ENCODE measurements around the gene PTPRK. TPM values are rescaled to one million over a fixed set of nuclear protein-coding genes. Genes with fewer than 3 reads are reported as not detected.

Gene PTPRK
- total and polyA plus RNA-seq, 2 of the 13 experiments (the other 11 are each of a cell fraction or from before 2014, with no cell fraction given): 43.6 to 98.3 TPM

GRCh38 chr6:127971945-127972391 is 548.4 kb downstream of the PTPRK start:
- no peaks in the 10 kb centered on the region for H3K79me2 ChIP-seq (ENCODE audit: insufficient read depth, low read length)
- no peak overlapping the region for H3K27ac ChIP-seq (ENCODE audit: extremely low read length, insufficient read depth, low read length)
- no peak overlapping the region for H3K4me2 ChIP-seq (ENCODE audit: low read depth, low read length)
- POLR2A ChIA-PET: no interaction called here
- CTCF ChIA-PET (ENCODE audit: low intra/inter-chr PET ratio, low total read pairs): no interaction called here
- no peak overlapping the region for H2AFZ ChIP-seq (ENCODE audit: low read length)
- H3K4me1 ChIP-seq (ENCODE audit: insufficient read depth, low read length): no peaks in the 10 kb centered on the region
- H3K9me3 ChIP-seq (ENCODE audit: low read length): no peaks in the 10 kb centered on the region
- TF ChIP-seq SETDB1 (CRISPR knock-in tag; IDR thresholded peaks at IDR 0.05; ENCODE audit: borderline replicate concordance) (no peak), IRX3 (CRISPR knock-in tag; IDR thresholded peaks at IDR 0.05; ENCODE audit: borderline replicate concordance, low read depth) (no peak), CBX1 (IDR thresholded peaks at IDR 0.05; ENCODE audit: low read depth) (no peak), ATF1 (CRISPR knock-in tag; IDR thresholded peaks at IDR 0.05) (no peak), ZNF264 (CRISPR knock-in tag; IDR thresholded peaks at IDR 0.05) (no peak), ZNF407 (CRISPR knock-in tag; IDR thresholded peaks at IDR 0.05; ENCODE audit: not compliant biosample characterization) (no peak), ZNF569 (CRISPR knock-in tag; IDR thresholded peaks at IDR 0.05; ENCODE audit: borderline replicate concordance) (no peak), ZNF3 (CRISPR knock-in tag; IDR thresholded peaks at IDR 0.05) (no peak), ZNF317 (CRISPR knock-in tag; IDR thresholded peaks at IDR 0.05) (no peak), RBFOX2 (IDR thresholded peaks at IDR 0.05; ENCODE audit: low read depth, low read length) (no peak), SNAPC2 (CRISPR knock-in tag; IDR thresholded peaks at IDR 0.05) (no peak)
- H3K36me3 ChIP-seq (replicated peaks in 1 of 2; ENCODE audit: control insufficient read depth in 1 of 2, insufficient read depth in 2 of 2, low read length in 2 of 2): peaks cover 12 to 47% of the 10 kb centered on the region in 2 experiments
- intact Hi-C loops (cut with micrococcal nuclease; ENCODE audit: unreplicated experiment): no loop called here
- FAIRE-seq (no peak), ATAC-seq (no peak), DNase-seq (ENCODE audit: low spot score) (peak; percentile 6)
- no peak overlapping the region for H3K9ac ChIP-seq (ENCODE audit: insufficient read depth, low read depth, low read length)
- in situ Hi-C loops (cut with HindIII; ENCODE audit: extremely low pct_ligation_motif_present, low pct_unique_long_range_greater_than_20kb): no loop called here
- H3K27me3 ChIP-seq (ENCODE audit: control insufficient read depth in 1 of 2, insufficient read depth in 2 of 2, low read length in 2 of 2): no peaks in the 10 kb centered on the region
- no peaks in the 10 kb centered on the region for H4K20me1 ChIP-seq (ENCODE audit: insufficient read depth, low read length)
- WGBS (ENCODE audit: low lambda C conversion rate): 96% methylated on average over 4 of the region's 4 CpGs
- no peak overlapping the region for H3K4me3 ChIP-seq (replicated peaks in 1 of 3; ENCODE audit: insufficient read depth in 1 of 3, low read depth in 2 of 3, low read length in 3 of 3)
- BruUV-seq (replicated peaks): no TSS peak

Data from HepG2 (cell line).